ENCODE results near the gene EMC7.
A peak's percentile ranks its signal among the peaks of the same experiment; 100 is the strongest.
"Not testable (repeated sequence)": the region's sequence is repeated elsewhere in the genome, so short reads cannot be mapped to it uniquely, and the experiment has no call there.

Gene EMC7

DNA sequence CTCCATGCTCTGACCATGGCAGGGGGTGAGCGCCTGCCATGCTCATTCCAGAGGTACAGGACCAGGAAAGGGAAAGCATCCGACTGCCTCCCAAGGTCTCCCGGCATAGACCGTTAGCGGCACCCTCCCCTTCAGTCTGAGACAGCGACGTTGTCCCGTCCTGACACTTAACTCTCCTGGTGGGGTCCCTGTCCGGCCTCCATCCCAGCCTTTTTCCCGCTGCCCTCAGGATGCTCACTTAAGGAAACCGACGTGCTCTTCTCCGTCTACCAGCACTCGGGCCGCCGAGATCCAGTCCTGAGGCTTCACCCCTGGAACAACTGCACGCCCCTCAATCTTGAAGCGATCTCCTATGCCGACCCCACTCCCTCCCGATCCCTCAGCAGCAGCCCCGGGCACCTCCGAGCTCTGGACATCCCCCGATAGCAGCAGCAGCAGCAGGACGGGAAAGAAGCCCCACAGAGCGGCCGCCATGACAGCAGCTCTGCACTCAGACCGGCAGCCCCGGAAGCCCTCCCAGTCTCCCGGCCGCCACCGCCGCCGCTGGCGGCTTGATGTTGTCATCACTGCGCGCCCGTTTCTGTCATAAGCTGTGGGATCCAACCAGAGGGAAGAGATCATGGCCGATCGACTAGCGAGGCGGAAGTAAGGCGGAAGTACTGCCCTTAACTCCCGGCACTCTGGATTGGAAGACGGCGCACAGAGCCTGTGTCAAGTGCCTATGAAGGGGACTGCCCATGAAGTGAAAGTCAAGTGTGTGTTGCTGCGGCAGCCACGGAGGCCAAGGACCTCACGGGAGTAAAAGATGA is at the start of gene EMC7, which contains the start of gene PGBD4:
TSS of gene EMC7 (minus strand) at position 497 of the 809 bp plus-strand sequence. CDS start at position 474, 23 bp downstream.
TSS of gene PGBD4 (plus strand) at position 718 of the 809 bp plus-strand sequence. CDS start 449 bp downstream, outside the sequence.
- H3K4me1 Mint-ChIP-seq (ENCODE audit: low read depth) = peaks cover 50% of the 10 kb centered on the region
- H3K27ac Mint-ChIP-seq = peak within 1 kb of the TSS; percentile 99
- peak within 1 kb of the TSS; percentile 100 for H3K4me3 Mint-ChIP-seq
- peaks cover 22% of the 10 kb centered on the region for H3K9me3 Mint-ChIP-seq
- peaks cover 27% of the 10 kb centered on the region for H3K36me3 Mint-ChIP-seq (ENCODE audit: low read depth)
- H3K27me3 Mint-ChIP-seq = no peaks in the 10 kb centered on the region

DNA sequence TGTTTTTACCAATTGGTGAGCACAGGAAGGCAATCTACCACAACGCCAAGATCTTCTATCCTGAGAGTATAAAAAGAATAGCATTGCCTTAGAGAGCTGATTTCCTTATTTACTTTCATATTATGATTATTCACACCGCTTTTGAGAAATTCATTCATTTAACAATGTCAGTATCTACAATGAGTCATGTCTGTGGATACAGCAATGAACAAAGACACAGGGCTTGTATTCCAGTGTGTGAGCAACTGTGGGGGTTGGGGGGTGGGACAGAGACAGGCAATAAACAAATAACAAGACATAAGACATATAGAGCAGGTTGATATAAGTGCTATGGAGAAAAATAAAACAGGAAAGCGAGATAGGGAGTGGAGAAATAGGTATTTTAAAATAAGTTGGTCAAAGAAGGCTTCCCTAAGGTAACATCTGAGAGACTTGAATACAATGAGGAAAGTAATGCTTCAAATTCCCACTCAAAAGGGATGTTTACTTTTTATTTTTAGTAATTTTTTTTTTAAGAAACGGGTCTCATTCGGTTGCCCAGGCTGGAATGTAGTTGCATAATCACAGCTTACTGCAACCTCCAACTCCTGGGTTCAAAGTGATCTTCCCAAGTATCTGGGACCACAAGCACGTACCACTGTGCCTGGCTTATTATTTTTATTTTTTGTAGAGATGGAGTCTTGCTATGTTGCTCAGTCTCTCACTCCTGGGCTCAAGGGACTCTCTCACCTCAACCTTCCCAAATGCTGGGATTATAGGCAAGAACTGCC is 45.9 kb upstream of the EMC7 start:
- Mint-ChIP-seq H3K27ac (no peak overlapping the region), H3K36me3 (ENCODE audit: low read depth) (peaks cover 46% of the 10 kb centered on the region), H3K4me1 (ENCODE audit: low read depth) (no peaks in the 10 kb centered on the region), H3K4me3 (no peak overlapping the region), H3K9me3 (no peaks in the 10 kb centered on the region), H3K27me3 (no peaks in the 10 kb centered on the region)

DNA sequence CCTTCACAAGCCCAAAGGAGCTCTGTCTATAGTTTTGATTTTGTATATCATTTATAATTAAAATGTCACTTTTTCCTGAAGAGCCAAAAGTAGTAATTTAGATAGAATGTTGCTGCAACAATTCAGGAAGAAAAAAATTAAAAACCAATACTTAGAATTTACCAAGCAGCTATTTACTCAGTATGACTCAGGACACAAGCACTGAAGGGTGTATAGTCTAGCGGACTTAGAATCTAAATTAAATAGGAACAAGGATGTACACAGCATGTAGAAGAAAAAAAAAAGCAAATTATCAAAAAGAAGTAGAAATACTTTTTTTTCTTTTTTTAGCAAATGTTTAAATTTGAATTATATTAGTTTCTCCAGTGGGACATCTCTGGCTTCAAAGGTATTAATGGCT is 31.8 kb upstream of the EMC7 start:
- Mint-ChIP-seq H3K4me1 (ENCODE audit: low read depth) (no peaks in the 10 kb centered on the region), H3K36me3 (ENCODE audit: low read depth) (no peaks in the 10 kb centered on the region), H3K27ac (no peak overlapping the region), H3K9me3 (no peaks in the 10 kb centered on the region), H3K27me3 (no peaks in the 10 kb centered on the region), H3K4me3 (no peak overlapping the region)

DNA sequence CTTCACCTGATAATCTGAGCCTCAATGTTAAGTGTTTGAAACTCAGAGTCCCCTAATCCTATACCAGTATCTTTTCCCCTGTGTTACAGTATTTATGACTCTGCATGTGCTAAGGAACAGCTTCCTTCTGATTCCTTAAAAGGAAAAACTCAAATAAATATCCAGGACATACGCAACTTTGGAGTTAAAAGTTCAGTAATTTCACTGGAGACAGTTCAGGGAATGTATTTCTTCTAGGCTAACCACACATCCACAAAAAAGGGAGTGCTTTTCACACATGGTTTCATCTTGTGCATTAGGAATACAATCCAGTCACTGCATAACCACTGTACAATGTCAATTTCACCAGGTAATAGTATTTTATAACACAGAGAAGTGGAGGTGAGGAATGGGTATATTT is 31.2 kb upstream of the EMC7 start:
- Mint-ChIP-seq H3K36me3 (ENCODE audit: low read depth) (no peaks in the 10 kb centered on the region), H3K27me3 (no peaks in the 10 kb centered on the region), H3K4me3 (no peak overlapping the region), H3K9me3 (no peaks in the 10 kb centered on the region), H3K4me1 (ENCODE audit: low read depth) (no peaks in the 10 kb centered on the region), H3K27ac (no peak overlapping the region)

DNA sequence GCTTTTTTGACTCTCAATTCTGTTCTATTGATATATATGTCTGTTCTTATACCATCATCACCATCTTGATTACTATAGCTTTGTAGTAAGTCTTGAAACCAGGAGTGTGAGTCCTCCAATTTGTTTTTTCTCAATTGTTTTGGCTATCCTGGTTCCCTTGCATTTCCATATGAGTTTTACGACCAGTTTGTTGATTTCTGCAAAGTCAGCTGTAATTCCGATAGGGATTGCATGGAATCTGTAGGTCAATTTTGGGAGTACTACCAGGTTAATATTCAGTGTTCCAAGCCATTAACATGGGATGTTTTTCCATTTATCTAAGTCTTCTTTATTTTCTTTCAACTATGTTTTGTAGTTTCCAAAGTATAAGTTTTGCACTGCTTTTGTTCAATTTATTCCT is 27.2 kb upstream of the EMC7 start:
- H3K4me3 Mint-ChIP-seq = no peak overlapping the region
- no peaks in the 10 kb centered on the region for H3K27me3 Mint-ChIP-seq
- H3K9me3 Mint-ChIP-seq = peaks cover 3% of the 10 kb centered on the region
- H3K4me1 Mint-ChIP-seq (ENCODE audit: low read depth) = no peaks in the 10 kb centered on the region
- no peaks in the 10 kb centered on the region for H3K36me3 Mint-ChIP-seq (ENCODE audit: low read depth)
- no peak overlapping the region for H3K27ac Mint-ChIP-seq

DNA sequence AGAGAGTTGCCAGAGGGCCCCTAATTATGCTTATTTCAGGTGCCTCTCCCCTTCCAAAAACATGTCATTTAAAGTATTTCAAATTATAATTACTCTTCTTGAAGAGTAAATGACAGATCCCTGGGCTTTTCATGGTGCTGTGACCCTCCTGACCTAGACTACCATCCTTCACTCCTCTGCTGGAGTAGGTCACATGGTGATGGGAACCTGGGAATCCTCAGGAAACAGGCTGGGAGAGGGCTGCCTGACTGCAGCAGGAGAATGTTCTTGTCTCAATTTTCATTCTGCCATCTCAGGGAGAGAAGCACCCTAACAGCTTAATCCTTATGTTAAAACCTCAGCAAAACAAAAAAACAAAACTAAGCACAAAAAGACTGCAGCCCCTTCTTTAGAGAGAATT is 24.9 kb upstream of the EMC7 start:
- Mint-ChIP-seq H3K36me3 (ENCODE audit: low read depth) (no peaks in the 10 kb centered on the region), H3K4me1 (ENCODE audit: low read depth) (no peaks in the 10 kb centered on the region), H3K27ac (no peak overlapping the region), H3K4me3 (no peak overlapping the region), H3K9me3 (peaks cover 3% of the 10 kb centered on the region), H3K27me3 (no peaks in the 10 kb centered on the region)

DNA sequence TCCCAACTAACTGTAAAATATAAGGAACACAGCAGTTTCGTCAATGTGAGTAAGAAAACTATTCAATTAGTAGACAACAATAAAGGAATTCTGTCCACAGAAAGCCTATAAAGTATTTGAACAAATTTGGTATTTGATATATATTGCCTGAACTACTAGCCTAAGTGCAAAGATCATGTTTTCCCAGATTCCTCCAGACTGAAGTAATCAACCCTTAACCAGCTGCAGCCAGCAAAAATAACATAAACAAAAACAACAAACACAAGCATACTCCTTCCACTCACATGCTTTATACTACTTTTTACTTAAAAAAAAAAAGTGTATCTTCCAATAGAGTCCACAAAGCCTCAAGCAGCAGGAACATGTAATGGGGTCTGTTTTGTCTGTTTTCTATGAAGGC is 24.3 kb upstream of the EMC7 start:
- H3K36me3 Mint-ChIP-seq (ENCODE audit: low read depth) = no peaks in the 10 kb centered on the region
- H3K4me1 Mint-ChIP-seq (ENCODE audit: low read depth) = no peaks in the 10 kb centered on the region
- H3K9me3 Mint-ChIP-seq = peaks cover 3% of the 10 kb centered on the region
- no peak overlapping the region for H3K27ac Mint-ChIP-seq
- no peaks in the 10 kb centered on the region for H3K27me3 Mint-ChIP-seq
- H3K4me3 Mint-ChIP-seq = no peak overlapping the region

DNA sequence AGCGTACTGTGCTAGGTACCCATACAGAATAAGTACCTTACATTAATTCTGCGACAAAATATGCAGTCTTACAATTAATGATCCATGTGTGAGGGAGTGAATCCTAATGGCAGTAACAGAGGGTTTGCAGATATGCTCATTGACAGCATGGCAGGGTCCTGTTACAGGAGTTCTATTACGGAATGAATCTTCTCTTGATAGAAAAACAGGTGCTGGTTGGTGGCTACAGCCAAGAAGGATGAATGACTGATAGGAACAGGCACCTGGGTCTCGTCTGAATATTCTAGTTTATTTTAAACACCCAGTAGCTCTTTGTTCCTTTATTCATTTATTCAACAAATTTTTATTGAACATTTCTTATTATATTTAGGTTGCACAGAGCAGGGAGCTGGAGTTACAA is 23.0 kb upstream of the EMC7 start:
- Mint-ChIP-seq H3K27ac (no peak overlapping the region), H3K27me3 (peaks cover 4% of the 10 kb centered on the region), H3K4me1 (ENCODE audit: low read depth) (no peaks in the 10 kb centered on the region), H3K36me3 (ENCODE audit: low read depth) (no peaks in the 10 kb centered on the region), H3K9me3 (peaks cover 3% of the 10 kb centered on the region), H3K4me3 (no peak overlapping the region)

DNA sequence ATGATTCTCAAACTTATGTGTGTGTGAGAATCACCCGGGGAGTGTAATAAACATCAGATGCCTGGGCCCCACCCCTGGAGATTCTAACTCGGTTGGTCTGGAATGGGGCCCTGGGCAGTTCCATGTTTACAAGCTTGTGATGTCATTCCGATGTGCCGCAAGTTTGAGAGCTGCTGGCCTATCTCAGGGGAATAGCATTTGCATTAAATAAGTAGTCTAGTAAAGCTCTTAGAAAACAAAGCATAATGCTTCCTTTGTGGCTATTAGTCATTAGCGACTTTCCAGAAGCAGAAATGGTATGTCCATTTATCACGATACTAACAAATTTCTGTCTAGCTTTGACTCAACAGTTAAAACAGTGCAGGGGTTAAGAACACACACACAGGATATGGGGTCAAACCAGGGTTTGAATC is 21.1 kb upstream of the EMC7 start:
- Mint-ChIP-seq H3K36me3 (ENCODE audit: low read depth) (no peaks in the 10 kb centered on the region), H3K4me3 (no peak overlapping the region), H3K4me1 (ENCODE audit: low read depth) (no peaks in the 10 kb centered on the region), H3K27me3 (peaks cover 10% of the 10 kb centered on the region), H3K27ac (no peak overlapping the region), H3K9me3 (peaks cover 3% of the 10 kb centered on the region)

DNA sequence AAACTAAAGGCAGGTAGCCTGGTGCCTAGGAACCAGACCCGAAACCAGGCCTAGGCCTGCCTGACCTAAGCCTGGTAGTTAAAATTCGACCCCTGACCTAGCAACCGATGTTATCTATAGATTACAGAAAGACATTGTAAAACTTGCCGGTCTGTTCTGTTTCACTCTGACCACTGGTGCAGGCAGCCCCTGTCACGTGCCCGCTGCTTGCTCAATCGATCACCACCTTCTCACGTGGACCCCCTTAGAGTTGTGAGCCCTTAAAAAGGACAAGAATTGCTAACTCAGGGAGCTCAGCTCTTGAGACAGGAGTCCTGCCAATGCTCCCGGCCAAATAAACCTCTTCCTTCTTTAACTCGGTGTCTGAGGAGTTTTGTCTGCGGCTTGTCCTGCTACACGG is 20.1 kb upstream of the EMC7 start:
- H3K36me3 Mint-ChIP-seq (ENCODE audit: low read depth); H3K4me1 Mint-ChIP-seq (ENCODE audit: low read depth); H3K9me3 Mint-ChIP-seq; H3K4me3 Mint-ChIP-seq; H3K27ac Mint-ChIP-seq: not testable (repeated sequence)
- H3K27me3 Mint-ChIP-seq = peaks cover 15% of the 10 kb centered on the region

DNA sequence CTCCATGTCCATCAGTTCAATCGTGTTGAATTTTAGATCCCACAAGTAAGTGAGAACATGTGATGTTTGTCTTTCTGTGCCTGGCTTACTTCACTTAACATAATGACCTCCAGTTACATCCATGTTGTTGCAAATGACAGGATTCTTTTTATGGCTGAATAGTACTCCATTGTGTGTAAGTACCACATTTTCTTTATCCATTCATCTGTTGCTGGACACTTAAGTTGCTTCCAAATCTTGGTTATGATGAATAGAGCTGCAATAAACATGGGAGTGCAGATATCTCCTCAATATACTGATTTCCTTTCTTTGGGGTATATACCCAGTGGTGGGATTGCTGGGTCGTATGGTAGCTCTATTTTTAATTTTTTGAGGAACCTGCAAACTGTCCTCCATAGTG is 18.8 kb upstream of the EMC7 start:
- H3K9me3 Mint-ChIP-seq; H3K27ac Mint-ChIP-seq; H3K36me3 Mint-ChIP-seq (ENCODE audit: low read depth); H3K4me1 Mint-ChIP-seq (ENCODE audit: low read depth); H3K4me3 Mint-ChIP-seq: not testable (repeated sequence)
- peaks cover 18% of the 10 kb centered on the region for H3K27me3 Mint-ChIP-seq

DNA sequence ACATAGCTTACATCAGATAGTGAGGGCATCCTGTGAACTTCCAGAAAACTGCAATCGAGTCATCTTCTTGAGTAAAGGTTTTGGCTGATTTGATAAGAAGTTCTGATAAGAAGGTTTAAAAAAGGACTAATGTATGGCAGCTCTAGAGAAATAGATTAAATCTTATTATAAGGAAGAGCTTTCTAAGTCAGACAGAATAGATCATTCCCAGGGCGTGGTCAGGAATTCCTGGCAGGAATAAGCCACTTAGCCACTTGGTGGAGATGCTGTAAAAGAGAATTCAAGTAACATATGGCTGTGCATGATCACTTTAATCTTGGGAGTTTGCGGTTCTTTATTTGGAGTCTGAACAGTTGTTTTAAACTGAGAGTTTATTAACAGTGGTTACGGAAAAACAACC is 17.6 kb upstream of the EMC7 start:
- H3K27ac Mint-ChIP-seq = no peak overlapping the region
- H3K4me3 Mint-ChIP-seq = no peak overlapping the region
- no peaks in the 10 kb centered on the region for H3K9me3 Mint-ChIP-seq
- peaks cover 18% of the 10 kb centered on the region for H3K27me3 Mint-ChIP-seq
- no peaks in the 10 kb centered on the region for H3K4me1 Mint-ChIP-seq (ENCODE audit: low read depth)
- H3K36me3 Mint-ChIP-seq (ENCODE audit: low read depth) = no peaks in the 10 kb centered on the region

DNA sequence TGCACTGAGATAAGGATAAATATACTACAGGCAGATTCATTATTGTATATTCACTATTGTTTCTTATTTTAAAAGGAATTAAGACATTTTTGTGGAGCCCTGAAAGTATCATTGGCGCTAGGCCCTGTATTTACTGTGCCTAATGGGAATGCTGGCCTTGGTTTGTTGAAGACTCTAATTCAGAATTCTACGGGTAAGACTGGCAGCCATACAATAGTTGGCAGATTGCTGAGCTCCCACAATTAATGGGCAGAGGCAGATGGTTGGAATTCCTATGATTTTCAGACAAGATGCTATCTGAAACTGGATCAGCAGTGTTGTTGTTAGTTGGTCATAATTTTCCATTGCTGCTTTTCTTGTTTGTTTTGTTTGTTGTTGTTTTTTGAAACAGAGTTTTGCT is 15.0 kb upstream of the EMC7 start:
- no peak overlapping the region for H3K27ac Mint-ChIP-seq
- H3K9me3 Mint-ChIP-seq = no peaks in the 10 kb centered on the region
- H3K4me3 Mint-ChIP-seq = no peak overlapping the region
- no peaks in the 10 kb centered on the region for H3K4me1 Mint-ChIP-seq (ENCODE audit: low read depth)
- H3K36me3 Mint-ChIP-seq (ENCODE audit: low read depth) = no peaks in the 10 kb centered on the region
- peaks cover 18% of the 10 kb centered on the region for H3K27me3 Mint-ChIP-seq

DNA sequence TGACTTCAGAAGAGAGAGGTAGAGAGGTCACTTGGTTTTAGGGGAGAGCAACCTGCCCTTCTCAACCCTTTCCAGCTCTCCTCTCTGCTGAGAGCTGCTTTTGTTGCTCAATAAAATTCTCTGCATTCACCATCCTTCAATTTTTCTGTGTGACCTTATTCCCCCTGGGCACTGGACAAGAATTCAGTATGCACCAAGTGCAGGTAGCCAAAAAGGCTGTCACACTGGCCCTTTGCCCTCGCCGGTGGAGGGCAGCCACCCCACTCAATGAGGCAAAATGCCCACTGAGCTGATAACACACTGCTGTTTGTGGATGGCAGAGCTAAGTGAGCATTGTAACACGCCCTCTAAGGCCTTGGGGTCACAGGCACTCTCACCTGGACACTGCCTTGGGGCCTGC is 13.1 kb upstream of the EMC7 start:
- peaks cover 13% of the 10 kb centered on the region for H3K27me3 Mint-ChIP-seq
- H3K9me3 Mint-ChIP-seq = no peaks in the 10 kb centered on the region
- no peaks in the 10 kb centered on the region for H3K4me1 Mint-ChIP-seq (ENCODE audit: low read depth)
- no peak overlapping the region for H3K27ac Mint-ChIP-seq
- H3K36me3 Mint-ChIP-seq (ENCODE audit: low read depth) = no peaks in the 10 kb centered on the region
- H3K4me3 Mint-ChIP-seq = no peak overlapping the region

DNA sequence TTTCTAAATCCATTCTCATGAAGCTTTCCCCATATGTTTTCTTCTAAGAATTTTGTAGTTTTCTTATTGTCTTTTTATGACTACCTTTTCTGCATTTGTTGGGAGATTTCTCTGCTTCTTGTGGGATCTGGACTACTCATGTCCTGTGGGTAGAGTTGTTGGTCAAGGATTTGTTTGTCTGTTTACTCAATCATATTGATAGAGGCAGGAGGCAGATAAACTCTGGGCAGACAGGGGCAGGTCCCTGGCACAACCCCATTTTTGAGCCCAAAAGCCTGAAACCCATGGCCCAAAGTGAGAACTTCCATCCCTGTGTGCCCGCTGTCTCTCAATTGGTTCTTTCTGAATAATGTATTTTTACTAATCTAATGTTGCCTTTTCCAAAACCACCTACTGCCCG is 12.6 kb upstream of the EMC7 start:
- peaks cover 11% of the 10 kb centered on the region for H3K27me3 Mint-ChIP-seq
- H3K27ac Mint-ChIP-seq = no peak overlapping the region
- H3K9me3 Mint-ChIP-seq = no peaks in the 10 kb centered on the region
- H3K4me1 Mint-ChIP-seq (ENCODE audit: low read depth) = no peaks in the 10 kb centered on the region
- H3K4me3 Mint-ChIP-seq = no peak overlapping the region
- no peaks in the 10 kb centered on the region for H3K36me3 Mint-ChIP-seq (ENCODE audit: low read depth)
